GM18505 (cell line): ENCODE results near the gene COL27A1.

Experiments used
- ATAC-seq: cut with Tn5 transposase; IDR thresholded peaks from one replicate; pipeline ENCODE4 v1.9.1; 2021; ENCODE audit not compliant: unreplicated experiment
- POLR2A ChIP-seq: IDR thresholded peaks from 4 replicates; pipeline ENCODE4 v1.6.1; 2011; ENCODE audit warnings: borderline replicate concordance; ENCODE audit not compliant: insufficient read depth, insufficient read length; ENCODE audit errors: extremely low read depth

The COL27A1 gene

GRCh38 chr9:114117996-114118830, 37.1 kb upstream of the COL27A1 start:
- ATAC-seq: no peak
- TF ChIP-seq POLR2A: no peak

- no peak for TF ChIP-seq POLR2A
- no peak for ATAC-seq
These were observed 35.8 kb upstream of the COL27A1 start for GRCh38 chr9:114119242-114120191.

- TF ChIP-seq POLR2A: no peak
- ATAC-seq: no peak
These were observed 34.9 kb upstream of the COL27A1 start for GRCh38 chr9:114120192-114121014.

- no peak for ATAC-seq
- TF ChIP-seq POLR2A: no peak
These were observed 33.9 kb upstream of the COL27A1 start for GRCh38 chr9:114121227-114122135.

- ATAC-seq: no peak
- no peak for TF ChIP-seq POLR2A
These were observed 33.0 kb upstream of the COL27A1 start for GRCh38 chr9:114122136-114123027.

- no peak for ATAC-seq
- TF ChIP-seq POLR2A: no peak
These were observed 32.0 kb upstream of the COL27A1 start for GRCh38 chr9:114123031-114123977.

GRCh38 chr9:114124138-114124537, 31.2 kb upstream of the COL27A1 start:
- no peak for ATAC-seq
- no peak for TF ChIP-seq POLR2A

DNA sequence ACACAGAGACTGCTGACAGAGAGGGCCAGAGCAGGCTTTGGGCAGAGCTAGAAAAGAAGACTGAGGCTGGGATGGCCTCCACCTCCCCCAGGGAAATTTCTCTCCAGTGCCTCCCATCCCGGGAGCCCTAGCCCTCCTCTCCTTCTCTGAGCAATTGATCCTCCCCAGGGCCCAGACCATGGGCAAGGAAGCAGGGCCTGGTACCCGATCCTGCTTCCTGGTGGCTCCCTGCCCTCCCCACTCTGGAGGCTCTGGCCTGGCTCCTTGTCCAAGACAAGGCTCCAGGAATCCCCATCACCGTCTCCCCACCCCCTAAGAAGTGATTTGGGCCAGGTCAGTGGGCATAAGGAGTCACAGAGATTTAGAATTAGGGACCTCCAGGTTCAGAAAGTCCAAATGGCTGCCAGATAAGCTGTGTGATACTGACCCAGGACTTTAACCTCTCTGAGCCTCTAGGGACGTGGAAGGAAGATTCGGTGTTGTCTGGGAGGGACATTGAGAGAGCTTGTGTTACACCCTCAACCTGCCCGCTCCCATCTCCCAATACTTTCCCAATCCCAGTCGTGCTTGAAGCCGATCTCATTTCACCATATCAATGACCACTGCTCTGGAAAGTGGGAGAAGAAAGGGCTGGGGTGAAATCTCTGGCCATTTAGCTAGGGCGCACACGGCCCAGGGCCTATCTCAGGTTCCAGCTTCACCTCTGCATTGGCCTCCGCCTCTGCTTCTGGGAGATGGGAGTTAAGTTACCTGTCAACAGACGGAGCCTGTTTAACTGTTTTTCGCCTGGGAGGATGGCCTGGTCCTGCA, 30.5 kb upstream of the COL27A1 start:
- TF ChIP-seq POLR2A: no peak
- ATAC-seq: no peak

GRCh38 chr9:114125476-114126013, 29.8 kb upstream of the COL27A1 start:
- ATAC-seq: no peak
- TF ChIP-seq POLR2A: no peak
